ENCODE data around the gene ZNF778. TPM values are rescaled to one million over a fixed set of nuclear protein-coding genes. Genes with fewer than 3 reads are reported as not detected.

ZNF778 gene
- total and polyA plus RNA-seq, 2 of the 13 experiments (the other 11 are each of a cell fraction or from before 2014, with no cell fraction given) = 3.8 to 7.2 TPM

GRCh38 chr16:89187032-89187769 lies 30.3 kb upstream of the ZNF778 start (continued):
- TF ChIP-seq ZNF556 (CRISPR knock-in tag; IDR thresholded peaks at IDR 0.05; ENCODE audit: borderline replicate concordance) (no peak), ZNF788 (CRISPR knock-in tag; IDR thresholded peaks at IDR 0.05; ENCODE audit: borderline replicate concordance) (0 out of 2 replicates have a peak, but pooled peaks have one; percentile 4), ZBTB20 (CRISPR knock-in tag; IDR thresholded peaks at IDR 0.05; ENCODE audit: borderline replicate concordance, low read depth) (no peak), ZBTB37 (CRISPR knock-in tag; IDR thresholded peaks at IDR 0.05) (no peak), MATR3 (CRISPR knock-in tag; IDR thresholded peaks at IDR 0.05) (no peak), HMG20B (CRISPR knock-in tag; conservative IDR thresholded peaks at IDR 0.05) (no peak), FOXO1 (CRISPR knock-in tag; IDR thresholded peaks at IDR 0.05) (0 out of 2 replicates have a peak, but pooled peaks have one; percentile 5), ZBTB7A (CRISPR knock-in tag; IDR thresholded peaks at IDR 0.05) (peak; percentile 76), ZNF326 (CRISPR knock-in tag; IDR thresholded peaks at IDR 0.05; ENCODE audit: borderline replicate concordance) (peak; percentile 89; the same call in 1 of the 2 replicates), ZNF12 (CRISPR knock-in tag; IDR thresholded peaks at IDR 0.05) (no peak), ETV5 (CRISPR knock-in tag; IDR thresholded peaks at IDR 0.05; ENCODE audit: borderline replicate concordance) (no peak), ZFY (CRISPR knock-in tag; IDR thresholded peaks at IDR 0.05) (no peak), ZNF331 (CRISPR knock-in tag; IDR thresholded peaks at IDR 0.05) (no peak), POLR2AphosphoS5 (IDR thresholded peaks at IDR 0.05; ENCODE audit: low read depth, low read length) (0 out of 2 replicates have a peak, but pooled peaks have one; percentile 8)
- TF ChIP-seq, protein P1, sequence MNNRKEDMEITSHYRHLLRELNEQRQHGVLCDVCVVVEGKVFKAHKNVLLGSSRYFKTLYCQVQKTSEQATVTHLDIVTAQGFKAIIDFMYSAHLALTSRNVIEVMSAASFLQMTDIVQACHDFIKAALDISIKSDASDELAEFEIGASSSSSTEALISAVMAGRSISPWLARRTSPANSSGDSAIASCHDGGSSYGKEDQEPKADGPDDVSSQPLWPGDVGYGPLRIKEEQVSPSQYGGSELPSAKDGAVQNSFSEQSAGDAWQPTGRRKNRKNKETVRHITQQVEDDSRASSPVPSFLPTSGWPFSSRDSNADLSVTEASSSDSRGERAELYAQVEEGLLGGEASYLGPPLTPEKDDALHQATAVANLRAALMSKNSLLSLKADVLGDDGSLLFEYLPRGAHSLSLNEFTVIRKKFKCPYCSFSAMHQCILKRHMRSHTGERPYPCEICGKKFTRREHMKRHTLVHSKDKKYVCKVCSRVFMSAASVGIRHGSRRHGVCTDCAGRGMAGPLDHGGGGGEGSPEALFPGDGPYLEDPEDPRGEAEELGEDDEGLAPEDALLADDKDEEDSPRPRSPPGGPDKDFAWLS (CRISPR knock-in tag; IDR thresholded peaks at IDR 0.05; ENCODE audit: borderline replicate concordance) = no peak
- TF ChIP-seq, protein P2, sequence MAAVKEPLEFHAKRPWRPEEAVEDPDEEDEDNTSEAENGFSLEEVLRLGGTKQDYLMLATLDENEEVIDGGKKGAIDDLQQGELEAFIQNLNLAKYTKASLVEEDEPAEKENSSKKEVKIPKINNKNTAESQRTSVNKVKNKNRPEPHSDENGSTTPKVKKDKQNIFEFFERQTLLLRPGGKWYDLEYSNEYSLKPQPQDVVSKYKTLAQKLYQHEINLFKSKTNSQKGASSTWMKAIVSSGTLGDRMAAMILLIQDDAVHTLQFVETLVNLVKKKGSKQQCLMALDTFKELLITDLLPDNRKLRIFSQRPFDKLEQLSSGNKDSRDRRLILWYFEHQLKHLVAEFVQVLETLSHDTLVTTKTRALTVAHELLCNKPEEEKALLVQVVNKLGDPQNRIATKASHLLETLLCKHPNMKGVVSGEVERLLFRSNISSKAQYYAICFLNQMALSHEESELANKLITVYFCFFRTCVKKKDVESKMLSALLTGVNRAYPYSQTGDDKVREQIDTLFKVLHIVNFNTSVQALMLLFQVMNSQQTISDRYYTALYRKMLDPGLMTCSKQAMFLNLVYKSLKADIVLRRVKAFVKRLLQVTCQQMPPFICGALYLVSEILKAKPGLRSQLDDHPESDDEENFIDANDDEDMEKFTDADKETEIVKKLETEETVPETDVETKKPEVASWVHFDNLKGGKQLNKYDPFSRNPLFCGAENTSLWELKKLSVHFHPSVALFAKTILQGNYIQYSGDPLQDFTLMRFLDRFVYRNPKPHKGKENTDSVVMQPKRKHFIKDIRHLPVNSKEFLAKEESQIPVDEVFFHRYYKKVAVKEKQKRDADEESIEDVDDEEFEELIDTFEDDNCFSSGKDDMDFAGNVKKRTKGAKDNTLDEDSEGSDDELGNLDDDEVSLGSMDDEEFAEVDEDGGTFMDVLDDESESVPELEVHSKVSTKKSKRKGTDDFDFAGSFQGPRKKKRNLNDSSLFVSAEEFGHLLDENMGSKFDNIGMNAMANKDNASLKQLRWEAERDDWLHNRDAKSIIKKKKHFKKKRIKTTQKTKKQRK (IDR thresholded peaks at IDR 0.05; ENCODE audit: low read length) = no peak
- TF ChIP-seq, protein P3, sequence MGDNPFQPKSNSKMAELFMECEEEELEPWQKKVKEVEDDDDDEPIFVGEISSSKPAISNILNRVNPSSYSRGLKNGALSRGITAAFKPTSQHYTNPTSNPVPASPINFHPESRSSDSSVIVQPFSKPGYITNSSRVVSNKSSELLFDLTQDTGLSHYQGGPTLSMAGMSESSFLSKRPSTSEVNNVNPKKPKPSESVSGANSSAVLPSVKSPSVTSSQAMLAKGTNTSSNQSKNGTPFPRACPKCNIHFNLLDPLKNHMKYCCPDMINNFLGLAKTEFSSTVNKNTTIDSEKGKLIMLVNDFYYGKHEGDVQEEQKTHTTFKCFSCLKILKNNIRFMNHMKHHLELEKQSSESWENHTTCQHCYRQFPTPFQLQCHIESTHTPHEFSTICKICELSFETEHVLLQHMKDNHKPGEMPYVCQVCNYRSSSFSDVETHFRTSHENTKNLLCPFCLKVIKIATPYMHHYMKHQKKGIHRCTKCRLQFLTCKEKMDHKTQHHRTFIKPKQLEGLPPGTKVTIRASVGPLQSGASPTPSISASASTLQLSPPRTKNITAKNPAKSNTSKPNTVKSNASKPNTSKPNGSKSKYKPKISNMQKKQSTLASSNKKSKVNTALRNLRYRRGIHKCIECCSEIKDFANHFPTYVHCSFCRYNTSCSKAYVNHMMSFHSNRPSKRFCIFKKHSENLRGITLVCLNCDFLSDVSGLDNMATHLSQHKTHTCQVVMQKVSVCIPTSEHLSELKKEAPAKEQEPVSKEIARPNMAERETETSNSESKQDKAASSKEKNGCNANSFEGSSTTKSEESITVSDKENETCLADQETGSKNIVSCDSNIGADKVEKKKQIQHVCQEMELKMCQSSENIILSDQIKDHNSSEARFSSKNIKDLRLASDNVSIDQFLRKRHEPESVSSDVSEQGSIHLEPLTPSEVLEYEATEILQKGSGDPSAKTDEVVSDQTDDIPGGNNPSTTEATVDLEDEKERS (CRISPR knock-in tag; IDR thresholded peaks at IDR 0.05) = peak; percentile 54; the same call in 1 of the 2 replicates
- TF ChIP-seq, protein P4, sequence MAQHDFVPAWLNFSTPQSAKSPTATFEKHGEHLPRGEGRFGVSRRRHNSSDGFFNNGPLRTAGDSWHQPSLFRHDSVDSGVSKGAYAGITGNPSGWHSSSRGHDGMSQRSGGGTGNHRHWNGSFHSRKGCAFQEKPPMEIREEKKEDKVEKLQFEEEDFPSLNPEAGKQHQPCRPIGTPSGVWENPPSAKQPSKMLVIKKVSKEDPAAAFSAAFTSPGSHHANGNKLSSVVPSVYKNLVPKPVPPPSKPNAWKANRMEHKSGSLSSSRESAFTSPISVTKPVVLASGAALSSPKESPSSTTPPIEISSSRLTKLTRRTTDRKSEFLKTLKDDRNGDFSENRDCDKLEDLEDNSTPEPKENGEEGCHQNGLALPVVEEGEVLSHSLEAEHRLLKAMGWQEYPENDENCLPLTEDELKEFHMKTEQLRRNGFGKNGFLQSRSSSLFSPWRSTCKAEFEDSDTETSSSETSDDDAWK (CRISPR knock-in tag; IDR thresholded peaks at IDR 0.05) = no peak

All from HepG2 (cell line).